Ovary (tissue), 3 donors: Measurements from ENCODE around the gene CISD3.

Experiments
- CTCF ChIP-seq, 3 donors: fragments of 450-650 bp in 2 of 3; fragments of 200-600 bp in 1 of 3; IDR thresholded peaks; one replicate each; pipeline versions ENCODE4 v1.5.1 to v1.8.0; 2016 to 2022; ENCODE audit warnings: antibody characterized with exemption in 3 of 3, mild to moderate bottlenecking in 1 of 3
- EP300 ChIP-seq: sonication (generic); formaldehyde crosslinking; IDR thresholded peaks from one replicate; pipeline ENCODE4 v1.6.1; 2017; ENCODE audit warnings: antibody characterized with exemption
- POLR2A ChIP-seq: fragments of 450-650 bp; IDR thresholded peaks from one replicate; pipeline ENCODE4 v1.6.1; 2017; ENCODE audit warnings: antibody characterized with exemption, mild to moderate bottlenecking, moderate library complexity
- donor health status: DM: no; HTN: no; CAD: no.

- no peak for TF ChIP-seq CTCF (IDR thresholded peaks at IDR 0.05)
- TF ChIP-seq POLR2A: no peak
- no peak for TF ChIP-seq EP300
These were observed 10.7 kb upstream of the CISD3 start for GRCh38 chr17:38719289-38719942.
